Measurements from ENCODE around the gene PXDN. TPM values are rescaled to one million over a fixed set of nuclear protein-coding genes. Genes with fewer than 3 reads are reported as not detected.

Gene PXDN
- total RNA-seq, 1 experiment from 2014 or later = 125 TPM

- POLR2A ChIA-PET (ENCODE audit: unreplicated experiment) = no interaction called here
- Histone ChIP-seq H3K4me2 (ENCODE audit: low read length) (no peak overlapping the region), H3K4me1 (ENCODE audit: insufficient read depth, low read length) (peaks cover 4% of the 10 kb centered on the region), H3K27me3 (ENCODE audit: low read length) (no peaks in the 10 kb centered on the region), H3K27ac (ENCODE audit: low read length) (no peak overlapping the region), H3F3A (ENCODE audit: low read length, unreplicated experiment) (no peaks in the 10 kb centered on the region), H3K9me2 (replicated peaks; ENCODE audit: low read length) (no peaks in the 10 kb centered on the region), H2AFZ (ENCODE audit: low read length) (no peak overlapping the region), H3K79me2 (ENCODE audit: low read length) (no peaks in the 10 kb centered on the region), H3K9me3 (ENCODE audit: low read length) (no peaks in the 10 kb centered on the region), H3K4me3 (ENCODE audit: low read length) (no peak overlapping the region), H3K9ac (ENCODE audit: low read length) (no peak overlapping the region), H4K20me1 (ENCODE audit: low read length) (no peaks in the 10 kb centered on the region), H3K36me3 (ENCODE audit: low read depth, low read length) (no peaks in the 10 kb centered on the region)
- intact Hi-C loops (cut with micrococcal nuclease) = loop anchor here (2.0 to 5.0 kb wide), 2 partner anchors 65 to 200 kb away; no protein-coding TSS in a partner anchor
- no peak for TF ChIP-seq EZH2phosphoT487 (IDR thresholded peaks at IDR 0.05; ENCODE audit: borderline replicate concordance, low read length)
- no peak for TF ChIP-seq CTCF (conservative IDR thresholded peaks at IDR 0.05; ENCODE audit: low read depth, low read length)
- no peak for TF ChIP-seq EZH2 (IDR thresholded peaks at IDR 0.05; ENCODE audit: low read length, unreplicated experiment)
- BruUV-seq (replicated peaks) = no TSS peak
- DNase-seq (no peak), ATAC-seq (no peak)
- CTCF ChIA-PET = interaction anchor here (1.2 to 1.7 kb wide), 4 partner anchors 17 to 76 kb away, joined by 4 to 17 read pairs (median 8); no protein-coding TSS in a partner anchor
These were observed 7.7 kb upstream of the PXDN start for GRCh38 chr2:1751767-1752725.

- Histone ChIP-seq H3K9me3 (ENCODE audit: low read length) (no peaks in the 10 kb centered on the region), H2AFZ (ENCODE audit: low read length) (peak overlapping the region; percentile 61), H3K9ac (ENCODE audit: low read length) (no peak overlapping the region), H3K36me3 (ENCODE audit: low read depth, low read length) (no peaks in the 10 kb centered on the region), H3K4me1 (ENCODE audit: insufficient read depth, low read length) (peaks cover 4% of the 10 kb centered on the region), H3K27me3 (ENCODE audit: low read length) (no peaks in the 10 kb centered on the region), H3K9me2 (replicated peaks; ENCODE audit: low read length) (no peaks in the 10 kb centered on the region), H3K27ac (ENCODE audit: low read length) (no peak overlapping the region), H3K79me2 (ENCODE audit: low read length) (no peaks in the 10 kb centered on the region), H4K20me1 (ENCODE audit: low read length) (no peaks in the 10 kb centered on the region), H3K4me2 (ENCODE audit: low read length) (peak overlapping the region; percentile 44), H3F3A (ENCODE audit: low read length, unreplicated experiment) (no peaks in the 10 kb centered on the region), H3K4me3 (ENCODE audit: low read length) (no peak overlapping the region)
- ATAC-seq (peak; percentile 91), DNase-seq (peak; percentile 86)
- intact Hi-C loops (cut with micrococcal nuclease) = loop anchor here (1.0 to 5.0 kb wide), 4 partner anchors 66 to 199 kb away; no protein-coding TSS in a partner anchor
- ChIA-PET CTCF (interaction anchor here (0.6 to 1.7 kb wide), 14 partner anchors 18 to 1011 kb away, joined by 3 to 17 read pairs (median 5); no protein-coding TSS in a partner anchor), POLR2A (ENCODE audit: unreplicated experiment) (no interaction called here)
- no TSS peak for BruUV-seq (replicated peaks)
- TF ChIP-seq CTCF (conservative IDR thresholded peaks at IDR 0.05; ENCODE audit: low read depth, low read length) (peak; percentile 90), EZH2 (IDR thresholded peaks at IDR 0.05; ENCODE audit: low read length, unreplicated experiment) (no peak)
These were observed 6.8 kb upstream of the PXDN start for GRCh38 chr2:1750933-1751766.

All from PC-3 (cell line).